ENCODE data around the gene LRG1. TPM values are rescaled to one million over a fixed set of nuclear protein-coding genes. Genes with fewer than 3 reads are reported as not detected.
A peak's percentile ranks its signal among the peaks of the same experiment; 100 is the strongest.

The LRG1 gene
- total RNA-seq, 1 experiment from 2014 or later, result 0.11 TPM

- no peak overlapping the region for H3K4me2 ChIP-seq (ENCODE audit: low read depth, low read length, poor library complexity, severe bottlenecking)
- no peaks in the 10 kb centered on the region for H3K36me3 ChIP-seq (ENCODE audit: insufficient read depth, low read length)
- no peaks in the 10 kb centered on the region for H3K4me1 ChIP-seq (ENCODE audit: low read length)
- H3K27me3 ChIP-seq (ENCODE audit: low read length), result no peaks in the 10 kb centered on the region
- no peaks in the 10 kb centered on the region for H4K20me1 ChIP-seq (ENCODE audit: insufficient read depth, low read depth, low read length)
- H2AFZ ChIP-seq (ENCODE audit: low read length), result no peak overlapping the region
- no peak overlapping the region for H3K9ac ChIP-seq (ENCODE audit: low read length)
- no peak overlapping the region for H3K4me3 ChIP-seq (ENCODE audit: low read length)
- H3K9me3 ChIP-seq (ENCODE audit: low read length), result no peaks in the 10 kb centered on the region
- no peak for DNase-seq
- H3K27ac ChIP-seq (ENCODE audit: low read length), result no peak overlapping the region
- no peaks in the 10 kb centered on the region for H3K79me2 ChIP-seq (ENCODE audit: low read length)
- no peaks in the 10 kb centered on the region for H3K9me2 ChIP-seq (replicated peaks; ENCODE audit: insufficient read depth, low read length)
Measured at GRCh38 chr19:4577020-4577782, 37.4 kb upstream of the LRG1 start.

GRCh38 chr19:4576016-4576933, 36.4 kb upstream of the LRG1 start:
- no peaks in the 10 kb centered on the region for H3K9me2 ChIP-seq (replicated peaks; ENCODE audit: insufficient read depth, low read length)
- H3K27ac ChIP-seq (ENCODE audit: low read length), result no peak overlapping the region
- H3K4me1 ChIP-seq (ENCODE audit: low read length), result no peaks in the 10 kb centered on the region
- H3K4me2 ChIP-seq (ENCODE audit: low read depth, low read length, poor library complexity, severe bottlenecking), result no peak overlapping the region
- no peaks in the 10 kb centered on the region for H4K20me1 ChIP-seq (ENCODE audit: insufficient read depth, low read depth, low read length)
- no peaks in the 10 kb centered on the region for H3K9me3 ChIP-seq (ENCODE audit: low read length)
- no peak overlapping the region for H3K9ac ChIP-seq (ENCODE audit: low read length)
- H3K79me2 ChIP-seq (ENCODE audit: low read length), result no peaks in the 10 kb centered on the region
- DNase-seq, result peak; percentile 74
- H2AFZ ChIP-seq (ENCODE audit: low read length), result no peak overlapping the region
- no peaks in the 10 kb centered on the region for H3K27me3 ChIP-seq (ENCODE audit: low read length)
- H3K36me3 ChIP-seq (ENCODE audit: insufficient read depth, low read length), result no peaks in the 10 kb centered on the region
- no peak overlapping the region for H3K4me3 ChIP-seq (ENCODE audit: low read length)

GRCh38 chr19:4575267-4576015, 35.6 kb upstream of the LRG1 start:
- Histone ChIP-seq H3K36me3 (ENCODE audit: insufficient read depth, low read length) (no peaks in the 10 kb centered on the region), H3K9ac (ENCODE audit: low read length) (no peak overlapping the region), H2AFZ (ENCODE audit: low read length) (no peak overlapping the region), H3K9me3 (ENCODE audit: low read length) (no peaks in the 10 kb centered on the region), H3K9me2 (replicated peaks; ENCODE audit: insufficient read depth, low read length) (no peaks in the 10 kb centered on the region), H3K27ac (ENCODE audit: low read length) (no peak overlapping the region), H3K4me1 (ENCODE audit: low read length) (no peaks in the 10 kb centered on the region), H3K4me3 (ENCODE audit: low read length) (no peak overlapping the region), H4K20me1 (ENCODE audit: insufficient read depth, low read depth, low read length) (no peaks in the 10 kb centered on the region), H3K79me2 (ENCODE audit: low read length) (no peaks in the 10 kb centered on the region), H3K4me2 (ENCODE audit: low read depth, low read length, poor library complexity, severe bottlenecking) (no peak overlapping the region), H3K27me3 (ENCODE audit: low read length) (no peaks in the 10 kb centered on the region)
- no peak for DNase-seq

GRCh38 chr19:4573682-4574081, 33.8 kb upstream of the LRG1 start:
- no peaks in the 10 kb centered on the region for H3K4me1 ChIP-seq (ENCODE audit: low read length)
- no peak overlapping the region for H3K27ac ChIP-seq (ENCODE audit: low read length)
- no peaks in the 10 kb centered on the region for H4K20me1 ChIP-seq (ENCODE audit: insufficient read depth, low read depth, low read length)
- no peaks in the 10 kb centered on the region for H3K36me3 ChIP-seq (ENCODE audit: insufficient read depth, low read length)
- no peak for DNase-seq
- no peak overlapping the region for H3K4me2 ChIP-seq (ENCODE audit: low read depth, low read length, poor library complexity, severe bottlenecking)
- H3K4me3 ChIP-seq (ENCODE audit: low read length), result no peak overlapping the region
- H3K9me3 ChIP-seq (ENCODE audit: low read length), result no peaks in the 10 kb centered on the region
- H2AFZ ChIP-seq (ENCODE audit: low read length), result no peak overlapping the region
- no peaks in the 10 kb centered on the region for H3K9me2 ChIP-seq (replicated peaks; ENCODE audit: insufficient read depth, low read length)
- H3K9ac ChIP-seq (ENCODE audit: low read length), result no peak overlapping the region
- no peaks in the 10 kb centered on the region for H3K27me3 ChIP-seq (ENCODE audit: low read length)
- H3K79me2 ChIP-seq (ENCODE audit: low read length), result no peaks in the 10 kb centered on the region

- H3K4me3 ChIP-seq (ENCODE audit: low read length), result no peak overlapping the region
Measured at GRCh38 chr19:4571305-4571917, 31.6 kb upstream of the LRG1 start.

GRCh38 chr19:4570916-4571304, 31.1 kb upstream of the LRG1 start:
- no peaks in the 10 kb centered on the region for H3K9me3 ChIP-seq (ENCODE audit: low read length)
- no peaks in the 10 kb centered on the region for H3K27me3 ChIP-seq (ENCODE audit: low read length)
- no peak overlapping the region for H3K27ac ChIP-seq (ENCODE audit: low read length)
- no peak overlapping the region for H2AFZ ChIP-seq (ENCODE audit: low read length)
- no peak overlapping the region for H3K9ac ChIP-seq (ENCODE audit: low read length)
- no peak for DNase-seq
- H3K4me1 ChIP-seq (ENCODE audit: low read length), result no peaks in the 10 kb centered on the region
- H4K20me1 ChIP-seq (ENCODE audit: insufficient read depth, low read depth, low read length), result no peaks in the 10 kb centered on the region
- H3K9me2 ChIP-seq (replicated peaks; ENCODE audit: insufficient read depth, low read length), result no peaks in the 10 kb centered on the region
- no peaks in the 10 kb centered on the region for H3K36me3 ChIP-seq (ENCODE audit: insufficient read depth, low read length)
- H3K79me2 ChIP-seq (ENCODE audit: low read length), result no peaks in the 10 kb centered on the region
- no peak overlapping the region for H3K4me2 ChIP-seq (ENCODE audit: low read depth, low read length, poor library complexity, severe bottlenecking)
- H3K4me3 ChIP-seq (ENCODE audit: low read length), result no peak overlapping the region

More at GRCh38 chr19:4571305-4571917, 31.6 kb upstream of the LRG1 start:
- Histone ChIP-seq H4K20me1 (ENCODE audit: insufficient read depth, low read depth, low read length) (no peaks in the 10 kb centered on the region), H3K36me3 (ENCODE audit: insufficient read depth, low read length) (no peaks in the 10 kb centered on the region), H3K4me2 (ENCODE audit: low read depth, low read length, poor library complexity, severe bottlenecking) (no peak overlapping the region), H3K9me2 (replicated peaks; ENCODE audit: insufficient read depth, low read length) (no peaks in the 10 kb centered on the region), H3K27me3 (ENCODE audit: low read length) (no peaks in the 10 kb centered on the region), H3K9me3 (ENCODE audit: low read length) (no peaks in the 10 kb centered on the region), H3K4me1 (ENCODE audit: low read length) (no peaks in the 10 kb centered on the region), H3K27ac (ENCODE audit: low read length) (no peak overlapping the region), H2AFZ (ENCODE audit: low read length) (no peak overlapping the region), H3K9ac (ENCODE audit: low read length) (no peak overlapping the region), H3K79me2 (ENCODE audit: low read length) (no peaks in the 10 kb centered on the region)
- DNase-seq, result no peak

- Histone ChIP-seq H3K27me3 (ENCODE audit: low read length) (no peaks in the 10 kb centered on the region), H3K9me3 (ENCODE audit: low read length) (no peaks in the 10 kb centered on the region), H4K20me1 (ENCODE audit: insufficient read depth, low read depth, low read length) (no peaks in the 10 kb centered on the region), H3K4me1 (ENCODE audit: low read length) (no peaks in the 10 kb centered on the region), H3K9ac (ENCODE audit: low read length) (no peak overlapping the region), H3K36me3 (ENCODE audit: insufficient read depth, low read length) (no peaks in the 10 kb centered on the region), H3K27ac (ENCODE audit: low read length) (no peak overlapping the region), H2AFZ (ENCODE audit: low read length) (no peak overlapping the region), H3K4me2 (ENCODE audit: low read depth, low read length, poor library complexity, severe bottlenecking) (no peak overlapping the region), H3K4me3 (ENCODE audit: low read length) (no peak overlapping the region), H3K9me2 (replicated peaks; ENCODE audit: insufficient read depth, low read length) (no peaks in the 10 kb centered on the region), H3K79me2 (ENCODE audit: low read length) (no peaks in the 10 kb centered on the region)
- no peak for DNase-seq
Measured at GRCh38 chr19:4570402-4570801, 30.6 kb upstream of the LRG1 start.

Data from Karpas-422 (cell line).